Tongue (tissue), 2 donors: ENCODE data around the gene DDX10. TPM values are rescaled to one million over a fixed set of nuclear protein-coding genes. Genes with fewer than 3 reads are reported as not detected.
"Not testable (repeated sequence)": the region's sequence is repeated elsewhere in the genome, so short reads cannot be mapped to it uniquely, and the experiment has no call there.

Source experiments
- DNase-seq: peaks from one replicate; pipeline ENCODE4 v3.0.0-alpha.2; 2015
- total RNA-seq: library from RNA; depleted of rRNA; stranded (reverse); fragments of >200 nt; gene quantifications from one replicate; pipeline ENCODE4 v1.2.3, GENCODE V29; 2014

Gene DDX10
- total RNA-seq, 1 donor from 2014 or later = 20.5 TPM

- DNase-seq = no peak
Measured at GRCh38 chr11:108715239-108715638, 50.4 kb downstream of the DDX10 start.

DNA sequence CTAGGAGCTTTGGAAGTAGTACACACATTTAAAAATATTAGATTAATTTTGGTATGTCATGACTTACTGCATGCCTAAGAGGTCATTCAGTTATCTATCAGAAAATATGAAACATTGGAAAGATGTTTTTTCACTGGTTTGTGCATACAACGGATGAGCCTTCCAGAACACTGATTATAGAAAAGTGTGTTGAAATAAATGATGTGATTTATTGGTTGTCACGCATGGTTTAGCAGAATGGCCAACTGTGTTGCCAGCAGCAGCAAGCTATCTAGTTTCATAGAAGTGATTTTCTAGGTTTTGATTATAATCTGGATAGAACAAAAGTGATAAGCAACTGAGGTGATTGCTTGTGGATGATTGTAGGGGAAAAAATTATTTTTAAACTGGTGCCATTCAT is 53.6 kb downstream of the DDX10 start:
- no peak for DNase-seq

GRCh38 chr11:108724974-108725689 is 60.3 kb downstream of the DDX10 start:
- no peak for DNase-seq

DNA sequence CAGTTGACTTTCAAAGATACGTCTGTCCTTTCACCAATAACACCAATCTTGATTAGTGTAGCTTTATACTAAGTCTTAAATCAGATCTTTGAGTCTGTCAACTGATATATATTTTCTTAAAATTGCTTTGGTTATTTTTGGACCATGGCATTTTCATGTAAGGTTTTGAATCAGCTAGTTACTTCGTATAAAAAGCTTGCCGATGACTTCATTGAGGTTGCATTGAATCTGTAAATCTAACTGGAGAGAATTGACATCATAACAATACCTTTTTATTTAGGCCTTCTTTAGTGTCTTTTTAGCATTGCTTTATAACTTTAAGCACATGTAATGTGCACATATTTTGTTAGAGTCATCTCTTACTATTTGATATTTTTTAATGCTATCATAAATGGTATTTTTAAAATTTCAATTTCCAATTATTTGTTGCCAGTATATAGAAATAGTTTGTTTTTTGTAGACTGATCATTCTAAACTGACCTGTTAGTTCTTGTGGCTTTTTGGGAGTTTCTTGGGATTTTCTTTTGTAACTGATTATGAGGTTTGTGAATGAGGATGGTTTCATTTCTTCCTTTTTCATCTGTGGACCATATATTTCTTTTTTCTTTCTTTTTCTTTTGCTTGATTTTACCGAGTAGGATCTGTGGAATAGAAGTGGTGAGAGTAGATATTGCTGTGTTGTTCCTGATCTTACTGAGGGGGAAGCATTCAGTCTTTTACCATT is 61.4 kb downstream of the DDX10 start:
- DNase-seq = no peak

DNA sequence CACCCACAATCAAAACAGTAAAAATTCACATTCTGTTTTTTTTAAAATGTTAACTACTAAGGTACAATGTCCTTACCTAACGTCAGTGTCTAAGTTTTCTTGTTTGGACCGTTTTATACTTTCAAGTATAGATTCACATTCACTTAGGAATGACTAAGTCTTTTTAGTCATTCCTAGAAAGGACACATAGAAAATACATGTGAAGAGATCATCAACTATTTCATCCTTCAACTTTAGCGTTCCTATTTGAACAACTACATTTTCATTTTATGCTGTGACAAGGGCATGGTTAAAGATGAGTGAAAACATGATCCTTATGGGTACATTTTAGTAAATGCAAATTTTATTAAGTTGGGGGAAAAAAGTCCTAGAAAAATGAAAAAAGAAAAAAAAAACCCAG is 62.8 kb downstream of the DDX10 start:
- no peak for DNase-seq

DNA sequence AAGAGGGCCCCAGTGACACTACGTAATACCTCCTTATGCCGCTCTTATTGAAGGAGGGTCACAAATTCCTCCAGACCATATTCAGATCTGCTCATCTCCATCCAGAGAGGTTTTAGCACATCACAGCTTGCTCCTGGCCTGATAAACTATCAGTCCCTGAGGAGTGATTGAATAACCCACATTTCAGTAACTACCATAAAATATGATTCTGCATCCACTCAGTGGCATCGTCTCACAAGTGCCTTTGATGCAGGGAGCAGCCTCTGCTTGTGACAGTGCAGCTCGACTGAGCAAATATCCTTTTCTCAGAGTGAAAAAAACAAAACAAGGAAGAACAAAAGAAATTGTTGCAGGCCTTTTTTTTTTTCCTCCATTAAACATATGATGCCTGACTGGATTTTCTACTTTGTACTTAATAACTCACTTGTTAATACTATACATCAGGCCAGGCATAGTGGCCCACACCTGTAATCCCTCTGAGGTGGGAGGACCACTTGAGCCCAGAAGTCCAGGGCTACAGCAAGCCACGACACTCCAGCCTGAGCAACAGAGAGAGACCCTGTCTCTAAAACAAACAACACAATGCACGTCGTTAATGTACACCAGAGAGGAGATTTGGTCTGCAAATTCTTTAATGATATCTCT is 64.5 kb downstream of the DDX10 start:
- DNase-seq = no peak

DNA sequence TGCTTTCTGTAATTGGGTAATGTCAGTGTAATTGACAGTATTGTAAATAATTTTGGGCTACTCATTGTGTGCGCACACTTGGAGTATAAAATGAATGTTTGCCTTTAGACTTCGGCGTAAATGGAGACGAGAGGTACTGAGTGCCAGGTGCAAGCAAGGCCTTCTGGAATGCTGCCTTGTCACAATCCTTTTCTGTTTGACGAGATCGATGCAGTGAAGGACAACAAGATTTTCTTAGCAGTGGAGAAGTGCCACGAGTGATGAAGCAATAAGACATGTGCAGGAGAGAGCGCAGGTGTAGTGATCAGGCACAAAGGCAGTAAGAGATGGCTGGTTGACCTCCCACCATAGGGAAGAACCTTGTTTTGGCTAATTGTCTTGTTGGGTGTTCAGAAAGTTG is 67.5 kb downstream of the DDX10 start:
- no peak for DNase-seq

GRCh38 chr11:108733479-108734116 is 68.7 kb downstream of the DDX10 start:
- no peak for DNase-seq

DNA sequence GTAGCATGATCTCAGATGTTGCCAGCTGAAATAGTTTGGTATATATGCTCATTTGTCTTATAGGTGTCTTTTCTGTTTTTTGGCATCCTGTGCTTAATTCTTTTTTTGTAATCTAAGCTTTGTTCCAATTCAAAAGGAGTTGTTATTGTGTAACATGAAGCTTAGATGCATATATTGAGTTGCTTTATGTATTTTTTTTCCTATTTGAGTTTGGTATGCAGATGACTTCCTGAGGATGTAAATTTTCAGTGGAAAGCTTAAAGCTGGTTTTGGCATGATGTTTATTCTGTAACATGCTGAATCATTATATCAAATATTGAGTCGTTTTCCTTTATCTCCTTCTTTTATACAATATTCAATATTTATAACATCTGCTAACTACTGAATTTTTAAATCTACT is 69.4 kb downstream of the DDX10 start:
- DNase-seq = no peak

DNA sequence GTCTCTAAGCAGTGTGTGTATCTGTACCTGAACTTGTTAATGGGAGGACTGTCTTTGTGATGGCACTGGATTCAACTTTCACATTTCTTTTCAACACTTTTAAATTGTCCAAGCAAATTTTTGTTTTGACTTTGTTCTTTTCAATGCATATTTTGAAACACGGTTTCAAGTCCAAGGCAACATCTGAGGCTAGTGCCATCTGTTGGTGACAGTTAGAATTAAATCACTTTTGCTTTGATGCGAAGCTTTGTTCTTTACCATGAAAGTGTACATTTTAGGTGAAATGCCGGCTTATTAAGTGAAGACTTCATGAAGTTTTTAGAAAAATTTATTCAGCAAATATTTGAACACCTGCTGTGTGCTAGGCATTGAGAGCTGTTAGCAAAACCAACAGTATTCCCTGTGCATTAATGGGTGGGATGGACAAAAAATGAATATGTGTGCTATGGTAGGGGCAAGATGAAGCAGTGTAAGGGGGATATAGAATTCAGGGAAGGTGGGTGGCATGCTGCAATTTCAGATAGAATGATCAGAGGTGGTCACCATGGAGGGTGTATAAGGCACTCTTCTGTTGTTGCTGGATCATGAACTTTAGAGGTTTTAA is 70.2 kb downstream of the DDX10 start:
- peak; percentile 18 for DNase-seq

DNA sequence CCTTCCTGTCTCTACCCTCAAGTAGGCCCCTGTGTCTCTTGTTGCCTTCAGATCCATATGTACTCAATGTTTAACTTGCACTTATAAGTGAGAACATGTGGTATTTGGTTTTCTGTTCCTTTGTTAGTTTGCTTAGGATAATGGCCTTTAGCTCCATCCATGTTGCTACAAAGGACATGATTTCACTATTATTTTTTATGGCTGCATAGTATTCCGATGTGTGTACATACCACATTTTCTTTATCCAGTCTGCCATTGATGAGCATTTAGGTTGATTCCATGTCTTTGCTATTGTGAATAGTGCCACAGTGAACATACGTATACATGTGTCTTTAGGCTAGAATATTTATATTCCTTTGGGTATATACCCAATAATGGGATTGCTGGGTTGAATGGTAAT is 75.3 kb downstream of the DDX10 start:
- not testable (repeated sequence) for DNase-seq

- peak; percentile 14 for DNase-seq
Measured at GRCh38 chr11:108743851-108744250, 79.0 kb downstream of the DDX10 start.

- DNase-seq = no peak
Measured at GRCh38 chr11:108748968-108749367, 84.1 kb downstream of the DDX10 start.

GRCh38 chr11:108751444-108751843 is 86.6 kb downstream of the DDX10 start:
- no peak for DNase-seq

GRCh38 chr11:108752297-108752751 is 87.5 kb downstream of the DDX10 start:
- no peak for DNase-seq

DNA sequence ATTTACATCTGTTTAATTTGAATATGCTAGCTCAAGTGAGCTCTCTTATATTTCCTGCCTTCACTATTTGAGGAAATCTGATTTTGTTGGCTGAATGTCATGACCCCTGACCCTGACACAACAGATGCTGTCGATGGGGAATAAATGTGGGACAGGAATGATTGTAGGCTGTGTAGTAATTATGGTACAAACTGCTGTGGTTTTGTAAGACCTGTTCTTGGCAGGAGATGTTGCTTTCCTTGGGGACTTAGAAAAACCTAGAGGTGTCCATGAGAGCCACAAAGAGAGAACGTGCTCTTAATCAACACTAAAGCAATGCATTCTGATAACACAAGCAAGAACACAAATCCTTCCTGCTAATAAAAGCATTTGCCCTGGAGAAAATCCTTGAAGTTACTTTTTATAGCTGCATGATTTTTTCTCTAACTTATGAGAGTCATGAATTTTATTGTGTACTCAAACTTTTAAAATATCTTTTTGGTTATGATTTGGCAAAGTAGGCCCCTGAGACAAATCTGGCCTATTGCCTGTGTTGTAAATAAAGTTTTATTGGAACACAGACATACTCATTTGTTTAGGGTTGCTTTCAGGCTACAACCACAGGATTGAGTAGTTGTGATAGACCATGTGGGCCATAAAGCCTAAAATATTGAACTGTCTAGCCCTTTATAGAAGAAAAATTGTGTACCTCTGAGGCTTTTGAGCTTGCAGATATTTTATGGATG is 90.2 kb downstream of the DDX10 start:
- DNase-seq = peak; percentile 40

GRCh38 chr11:108757630-108758029 is 92.8 kb downstream of the DDX10 start:
- DNase-seq = no peak

- no peak for DNase-seq
Measured at GRCh38 chr11:108758458-108758857, 93.6 kb downstream of the DDX10 start.

DNA sequence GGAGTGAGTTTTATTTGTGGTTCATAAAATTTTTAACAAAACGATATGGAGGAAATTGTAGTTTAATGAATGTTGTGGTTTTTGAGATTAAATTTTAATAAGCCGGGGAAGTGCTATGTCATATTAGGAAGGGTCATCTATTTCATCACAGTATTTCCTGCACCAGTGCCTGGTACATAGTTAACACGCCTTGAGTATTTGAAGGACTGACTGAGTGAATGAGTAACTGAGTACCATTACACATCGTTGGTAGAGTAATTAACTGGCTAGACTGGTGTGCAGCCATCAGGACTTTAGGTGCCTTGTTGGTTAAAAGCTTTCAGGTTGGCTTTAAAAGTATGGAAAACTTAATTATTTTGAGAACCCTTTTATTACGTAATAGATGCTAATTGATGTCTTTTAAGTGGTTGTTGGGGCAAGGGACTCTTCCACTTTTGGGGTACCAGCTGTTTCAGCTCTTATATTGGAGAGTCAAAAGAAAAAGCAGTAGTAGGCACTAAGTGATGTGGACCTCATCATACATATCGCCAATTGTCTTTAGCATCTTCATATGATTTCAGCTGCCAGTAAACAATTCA is 101.8 kb downstream of the DDX10 start:
- no peak for DNase-seq

DNA sequence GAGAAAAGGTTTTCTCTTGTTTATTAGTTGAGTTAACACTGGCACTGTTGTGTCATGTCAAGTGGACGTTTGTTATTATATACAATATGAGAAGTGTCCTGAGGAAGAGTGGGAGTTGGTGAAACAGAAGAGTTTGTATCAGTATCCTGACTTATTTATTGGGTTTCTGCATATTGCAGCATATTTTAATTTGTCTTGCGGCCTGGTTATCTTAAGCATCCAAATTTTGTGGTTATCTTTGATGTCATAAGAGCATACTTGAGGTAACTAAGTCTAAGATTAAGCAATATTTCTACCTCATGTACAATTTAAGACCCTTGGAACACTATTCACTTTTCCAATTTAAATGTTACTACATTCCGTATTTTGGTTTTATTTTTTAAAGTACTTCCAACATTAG is 103.5 kb downstream of the DDX10 start:
- no peak for DNase-seq

DNA sequence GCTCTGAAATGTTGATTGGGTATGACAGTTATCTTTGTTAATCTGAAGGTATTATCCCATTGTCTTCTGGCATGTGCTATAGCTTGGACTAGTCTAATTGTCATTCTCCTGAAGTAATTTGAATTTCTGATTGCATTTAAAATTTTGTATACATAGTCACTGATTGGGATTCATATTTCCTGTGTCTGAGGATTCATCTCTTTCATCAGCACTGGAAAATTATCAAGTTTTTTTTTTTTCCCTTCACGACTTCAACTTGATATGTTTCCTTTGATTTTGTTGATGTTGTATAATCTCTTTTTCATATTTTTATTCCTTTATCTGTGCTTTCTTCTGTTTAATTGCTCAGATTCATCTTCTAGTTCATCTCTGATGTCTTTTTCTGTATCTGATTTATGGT is 104.1 kb downstream of the DDX10 start:
- no peak for DNase-seq
